ENCODE measurements around the gene SCFD1.

DNA sequence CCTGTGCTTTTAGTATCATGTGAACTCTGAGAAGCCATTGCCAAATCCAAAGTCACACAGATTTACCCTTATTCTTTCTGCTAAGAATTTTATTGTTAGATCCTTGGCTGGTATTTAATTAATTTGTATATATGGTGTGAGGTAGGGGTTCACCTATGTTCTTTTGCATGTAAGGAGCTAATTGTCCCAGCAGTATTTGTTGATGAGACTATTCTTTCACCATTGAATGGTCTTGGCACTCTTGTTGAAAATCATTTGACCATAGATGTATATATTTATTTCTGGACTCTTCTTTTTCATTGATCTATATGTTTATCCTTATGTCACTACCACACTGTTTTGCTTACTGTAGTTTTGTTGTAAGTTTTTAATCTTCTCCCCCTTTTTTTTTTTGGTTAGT lies 36.9 kb upstream of the SCFD1 start:
- TF ChIP-seq FOXM1 (IDR thresholded peaks at IDR 0.05; ENCODE audit: borderline replicate concordance) (no peak), NFRKB (IDR thresholded peaks at IDR 0.05) (no peak), SUZ12 (IDR thresholded peaks at IDR 0.05) (no peak), FOXA1 (IDR thresholded peaks at IDR 0.05) (no peak), ZNF384 (IDR thresholded peaks at IDR 0.05) (no peak)
- TF ChIP-seq, protein P1, sequence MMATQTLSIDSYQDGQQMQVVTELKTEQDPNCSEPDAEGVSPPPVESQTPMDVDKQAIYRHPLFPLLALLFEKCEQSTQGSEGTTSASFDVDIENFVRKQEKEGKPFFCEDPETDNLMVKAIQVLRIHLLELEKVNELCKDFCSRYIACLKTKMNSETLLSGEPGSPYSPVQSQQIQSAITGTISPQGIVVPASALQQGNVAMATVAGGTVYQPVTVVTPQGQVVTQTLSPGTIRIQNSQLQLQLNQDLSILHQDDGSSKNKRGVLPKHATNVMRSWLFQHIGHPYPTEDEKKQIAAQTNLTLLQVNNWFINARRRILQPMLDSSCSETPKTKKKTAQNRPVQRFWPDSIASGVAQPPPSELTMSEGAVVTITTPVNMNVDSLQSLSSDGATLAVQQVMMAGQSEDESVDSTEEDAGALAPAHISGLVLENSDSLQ (IDR thresholded peaks at IDR 0.05): no peak
